UCSD-AML1 (cell line): ENCODE data around the gene PDZD8.
"Not testable (repeated sequence)": the region's sequence is repeated elsewhere in the genome, so short reads cannot be mapped to it uniquely, and the experiment has no call there.

Experiments
- DNase-seq: peaks from one replicate; lab custom pipeline; 2025; ENCODE audit not compliant: unreplicated experiment; lab: John Stamatoyannopoulos, UW

The PDZD8 gene

GRCh38 chr10:117237401-117237991, 137.7 kb downstream of the PDZD8 start:
- no peak for DNase-seq

- not testable (repeated sequence) for DNase-seq
Observed at GRCh38 chr10:117230107-117230506, 145.1 kb downstream of the PDZD8 start.

- DNase-seq: no peak
Observed at GRCh38 chr10:117228210-117228609, 147.0 kb downstream of the PDZD8 start.
